ENCODE measurements around the gene FAM47E. TPM values are rescaled to one million over a fixed set of nuclear protein-coding genes. Genes with fewer than 3 reads are reported as not detected.
"Not testable (repeated sequence)": the region's sequence is repeated elsewhere in the genome, so short reads cannot be mapped to it uniquely, and the experiment has no call there.

Gene FAM47E
- total and polyA plus RNA-seq, 2 donors (not counting 3 experiments of a cell fraction or from before 2014, with no cell fraction given): 0.11 TPM; not detected in 1

GRCh38 chr4:76240236-76240635, 11.3 kb upstream of the FAM47E start:
- Histone ChIP-seq H2AFZ (ENCODE audit: low read depth, low read length) (no peak overlapping the region), H3K4me3 (replicated peaks in 1 of 3; ENCODE audit: insufficient read depth in 1 of 3, low read depth in 1 of 3, low read length in 3 of 3) (no peak overlapping the region), H3K4me2 (ENCODE audit: insufficient read depth, low read length) (no peak overlapping the region), H3K4me1 (ENCODE audit: control insufficient read depth, extremely low read depth, insufficient read depth, low read length) (no peaks in the 10 kb centered on the region), H3K79me2 (ENCODE audit: control insufficient read depth, insufficient read depth, low read length) (no peaks in the 10 kb centered on the region), H3K9ac (replicated peaks; ENCODE audit: extremely low read depth, insufficient read depth, low read length) (no peak overlapping the region), H3K27me3 (ENCODE audit: control insufficient read depth in 2 of 2, insufficient read depth in 2 of 2, low read length in 2 of 2) (peaks cover 22 to 37% of the 10 kb centered on the region in 2 experiments), H3K9me1 (replicated peaks; ENCODE audit: control insufficient read depth, extremely low read depth, insufficient read depth, low read length) (no peaks in the 10 kb centered on the region), H3K36me3 (ENCODE audit: control insufficient read depth in 2 of 2, extremely low read depth in 1 of 2, insufficient read depth in 2 of 2, low read length in 2 of 2) (no peaks in the 10 kb centered on the region), H4K20me1 (replicated peaks; ENCODE audit: control insufficient read depth, extremely low read depth, insufficient read depth, low read length) (no peaks in the 10 kb centered on the region), H3K27ac (ENCODE audit: insufficient read depth, low read depth, low read length) (no peak overlapping the region), H3K9me3 (replicated peaks; ENCODE audit: control insufficient read depth, insufficient read depth, low read length) (no peaks in the 10 kb centered on the region)
- POLR2A ChIA-PET: no interaction called here
- DNase-seq (ENCODE audit: low read depth, low spot score) (no peak), FAIRE-seq (no peak)
- dilution Hi-C loops (cut with MboI; ENCODE audit: extremely low pct_ligation_motif_present, low sequenced_read_pairs) (no loop called here), intact Hi-C loops (cut with micrococcal nuclease) (no loop called here)
- CTCF ChIA-PET: interaction anchor here (1.0 to 1.3 kb wide), 2 partner anchors 12 to 61 kb away, joined by 3 to 4 read pairs; no protein-coding TSS in a partner anchor
- no TSS peak for BruUV-seq (replicated peaks)
- no peak for TF ChIP-seq POLR2A (IDR thresholded peaks at IDR 0.05; ENCODE audit: low read depth, low read length)
- no peak for TF ChIP-seq GATA2 (IDR thresholded peaks at IDR 0.05; ENCODE audit: insufficient read depth, insufficient read length, low read depth, low read length)
- no peak for TF ChIP-seq JUN (IDR thresholded peaks at IDR 0.05; ENCODE audit: borderline replicate concordance, insufficient read depth, insufficient read length, low read depth)
- no peak for TF ChIP-seq MYC (IDR thresholded peaks at IDR 0.05; ENCODE audit: low read depth, low read length)
- TF ChIP-seq POLR2AphosphoS5 (IDR thresholded peaks at IDR 0.05; ENCODE audit: insufficient read depth, low read depth, low read length): no peak
- no peak for TF ChIP-seq MAX (IDR thresholded peaks at IDR 0.05; ENCODE audit: insufficient read depth, insufficient read length)
- TF ChIP-seq FOS (IDR thresholded peaks at IDR 0.05; ENCODE audit: borderline replicate concordance, insufficient read depth, low read length): no peak
- no peak for TF ChIP-seq CTCF (IDR thresholded peaks at IDR 0.05; ENCODE audit: extremely low read depth in 1 of 2, insufficient read depth in 1 of 2, low read depth in 1 of 2, low read length in 2 of 2)
- TF ChIP-seq EZH2 (IDR thresholded peaks at IDR 0.05; ENCODE audit: borderline replicate concordance, low read depth, low read length, severe bottlenecking): no peak

GRCh38 chr4:76243877-76244276, 7.6 kb upstream of the FAM47E start:
- H3K4me3 ChIP-seq (replicated peaks in 1 of 3; ENCODE audit: insufficient read depth in 1 of 3, low read depth in 1 of 3, low read length in 3 of 3); H3K79me2 ChIP-seq (ENCODE audit: control insufficient read depth, insufficient read depth, low read length); H3K36me3 ChIP-seq (ENCODE audit: control insufficient read depth in 2 of 2, extremely low read depth in 1 of 2, insufficient read depth in 2 of 2, low read length in 2 of 2); H3K9ac ChIP-seq (replicated peaks; ENCODE audit: extremely low read depth, insufficient read depth, low read length); BruUV-seq (replicated peaks); H3K9me3 ChIP-seq (replicated peaks; ENCODE audit: control insufficient read depth, insufficient read depth, low read length); dilution Hi-C loops (cut with MboI; ENCODE audit: extremely low pct_ligation_motif_present, low sequenced_read_pairs); H3K4me2 ChIP-seq (ENCODE audit: insufficient read depth, low read length); DNase-seq (ENCODE audit: low read depth, low spot score); H2AFZ ChIP-seq (ENCODE audit: low read depth, low read length); H3K27ac ChIP-seq (ENCODE audit: insufficient read depth, low read depth, low read length); H3K4me1 ChIP-seq (ENCODE audit: control insufficient read depth, extremely low read depth, insufficient read depth, low read length); CTCF ChIA-PET; POLR2A ChIA-PET; intact Hi-C loops (cut with micrococcal nuclease); H4K20me1 ChIP-seq (replicated peaks; ENCODE audit: control insufficient read depth, extremely low read depth, insufficient read depth, low read length); H3K9me1 ChIP-seq (replicated peaks; ENCODE audit: control insufficient read depth, extremely low read depth, insufficient read depth, low read length); FAIRE-seq: not testable (repeated sequence)
- peaks cover 31 to 47% of the 10 kb centered on the region in 2 experiments for H3K27me3 ChIP-seq (ENCODE audit: control insufficient read depth in 2 of 2, insufficient read depth in 2 of 2, low read length in 2 of 2)

All from endothelial cell of umbilical vein (primary cell).